Stimulated activated CD8-positive, alpha-beta memory T cell treated with anti-CD3 and anti-CD28 coated beads, Interleukin-4, amount 100 ng/mL, for 24 hours (primary cell): ENCODE data around the gene CBR3.
"Not testable (repeated sequence)": the region's sequence is repeated elsewhere in the genome, so short reads cannot be mapped to it uniquely, and the experiment has no call there.

Experiments used
- DNase-seq: peaks from one replicate; pipeline ENCODE4 v3.0.0-alpha.2; 2020; ENCODE audit warnings: low read depth

CBR3 gene

GRCh38 chr21:36120304-36120888 lies 14.5 kb upstream of the CBR3 start:
- no peak for DNase-seq

DNA sequence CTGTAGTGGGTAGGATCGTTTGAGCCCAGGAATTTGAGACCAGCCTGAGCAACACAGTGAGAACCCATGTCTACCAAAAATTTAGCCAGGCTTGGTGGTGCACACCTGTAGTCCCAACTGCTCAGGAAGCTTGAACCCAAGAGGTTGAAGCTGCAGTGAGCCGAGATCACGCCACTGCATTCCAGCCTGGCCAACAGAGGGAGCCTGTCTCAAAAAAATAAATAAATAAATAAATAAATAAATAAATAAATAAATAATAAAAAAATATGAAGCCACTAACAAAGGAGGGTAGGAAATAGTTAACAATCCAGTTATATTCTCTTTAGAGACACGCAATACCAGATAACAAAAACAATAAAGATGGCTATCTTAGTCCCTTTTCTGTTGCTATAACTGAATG lies 11.9 kb upstream of the CBR3 start:
- no peak for DNase-seq

- no peak for DNase-seq
Observed at GRCh38 chr21:36124395-36124794, 10.5 kb upstream of the CBR3 start.

GRCh38 chr21:36125512-36126207 lies 9.2 kb upstream of the CBR3 start:
- peak; percentile 43 for DNase-seq

DNA sequence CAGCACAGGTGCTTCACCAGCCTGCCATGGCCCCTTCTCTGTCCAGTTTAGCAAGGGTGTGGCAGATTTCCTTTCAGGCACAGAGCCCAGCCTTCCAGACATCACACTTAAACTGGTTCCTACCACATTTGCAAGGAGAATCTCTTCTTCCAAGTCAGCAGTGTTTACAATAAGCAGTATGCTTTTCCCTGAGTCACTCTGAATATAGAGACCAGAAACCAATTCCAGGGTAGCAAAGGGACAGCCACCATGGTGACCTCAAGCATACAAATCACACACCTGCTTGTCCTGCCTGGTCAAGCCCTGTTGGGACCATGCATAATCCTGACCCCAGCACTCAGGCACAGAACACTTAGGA lies 8.7 kb upstream of the CBR3 start:
- no peak for DNase-seq

- DNase-seq, result no peak
Observed at GRCh38 chr21:36126621-36127110, 8.2 kb upstream of the CBR3 start.

DNA sequence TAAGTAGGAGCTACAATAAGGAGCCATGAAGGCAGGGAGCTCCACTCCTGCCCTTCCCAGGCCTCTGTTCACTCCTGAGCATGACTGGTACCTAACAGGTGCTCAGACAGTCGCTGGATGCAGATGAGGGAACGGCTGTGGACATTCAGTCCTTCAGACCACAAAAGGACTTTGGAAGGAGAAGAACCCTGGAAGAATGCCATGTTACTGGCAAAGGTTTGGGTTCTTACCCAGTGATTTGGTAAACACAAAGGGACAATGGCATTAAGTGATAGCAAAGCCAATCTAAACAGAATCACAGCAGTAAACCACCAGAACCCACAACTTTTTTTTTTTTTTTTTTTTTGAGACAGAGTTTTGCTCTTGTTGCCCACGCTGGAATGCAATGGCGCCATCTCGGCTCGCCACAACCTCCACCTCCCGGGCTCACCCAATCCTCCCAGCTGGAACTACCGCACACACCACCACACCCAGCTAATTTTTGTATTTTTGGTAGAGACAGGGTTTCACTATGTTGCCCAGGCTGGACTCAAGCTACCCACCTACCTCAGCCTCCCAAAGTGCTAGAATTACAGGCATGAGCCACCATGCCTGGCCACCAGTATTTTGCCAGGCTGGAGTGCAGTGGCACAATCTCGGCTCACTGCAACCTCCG lies 7.5 kb upstream of the CBR3 start:
- no peak for DNase-seq

DNA sequence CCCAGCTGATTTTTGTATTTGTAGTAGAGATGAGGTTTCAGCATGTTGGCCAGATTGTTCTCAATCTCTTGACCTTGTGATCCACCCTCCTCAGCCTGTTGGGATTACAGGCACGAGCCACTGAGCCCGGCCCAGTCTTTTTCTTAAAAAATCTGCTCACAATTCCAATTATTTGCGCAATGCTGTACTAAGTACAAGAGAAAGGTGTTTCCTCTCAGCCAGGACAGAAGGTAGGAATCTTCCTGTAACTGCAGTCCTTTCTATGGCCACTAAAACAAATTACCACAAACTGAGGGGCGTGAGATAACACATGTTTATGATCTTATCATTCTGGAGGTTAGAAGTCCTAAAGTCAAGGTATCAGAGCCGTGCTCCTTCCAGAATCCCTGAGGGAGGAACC lies 6.9 kb upstream of the CBR3 start:
- DNase-seq, result no peak

DNA sequence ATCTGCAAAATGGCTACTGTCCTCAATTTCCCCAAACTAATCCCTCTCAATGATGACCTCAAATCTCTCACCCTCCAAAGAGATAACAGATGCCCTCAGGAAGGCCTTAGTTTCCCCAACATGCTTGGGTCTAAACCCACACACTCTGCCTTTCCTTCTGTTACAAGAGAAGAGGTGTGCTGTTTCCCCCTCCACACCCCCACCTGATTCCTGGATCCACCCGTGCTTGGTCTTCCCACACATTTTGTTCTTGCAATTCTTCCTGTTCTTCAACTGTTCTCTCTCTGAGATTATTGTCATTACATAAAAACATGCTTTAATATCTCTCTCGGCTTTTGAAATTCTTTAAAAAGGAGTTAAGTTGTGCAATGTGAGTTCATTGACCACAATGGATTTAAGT lies 5.7 kb upstream of the CBR3 start:
- no peak for DNase-seq

DNA sequence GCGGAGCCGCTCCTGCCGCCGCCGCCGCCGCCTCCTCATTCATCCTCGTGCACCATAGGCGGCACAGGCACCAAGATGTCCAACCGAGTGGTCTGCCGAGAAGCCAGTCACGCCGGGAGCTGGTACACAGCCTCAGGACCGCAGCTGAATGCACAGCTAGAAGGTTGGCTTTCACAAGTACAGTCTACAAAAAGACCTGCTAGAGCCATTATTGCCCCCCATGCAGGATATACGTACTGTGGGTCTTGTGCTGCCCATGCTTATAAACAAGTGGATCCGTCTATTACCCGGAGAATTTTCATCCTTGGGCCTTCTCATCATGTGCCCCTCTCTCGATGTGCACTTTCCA lies 4.5 kb upstream of the CBR3 start:
- DNase-seq, result not testable (repeated sequence)

- not testable (repeated sequence) for DNase-seq
Observed at GRCh38 chr21:36130839-36131238, 4.0 kb upstream of the CBR3 start.

DNA sequence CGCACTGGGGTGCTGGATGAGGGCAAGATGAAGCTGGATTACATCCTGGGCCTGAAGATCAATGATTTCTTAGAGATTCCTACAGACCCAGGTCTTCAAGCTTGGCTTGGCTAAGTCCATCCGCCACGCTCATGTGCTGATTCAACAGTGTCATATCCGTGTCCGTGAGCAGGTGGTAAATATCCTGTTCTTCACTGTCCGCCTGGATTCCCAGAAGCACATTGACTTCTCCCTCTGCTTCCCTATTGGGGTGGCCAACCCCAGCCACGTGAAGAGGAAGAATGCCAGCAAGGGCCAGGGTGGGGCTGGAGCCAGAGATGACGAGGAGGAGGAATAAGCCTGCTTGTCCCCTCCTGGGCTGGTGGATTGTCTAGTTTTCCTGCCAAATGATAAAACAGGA lies 2.2 kb upstream of the CBR3 start:
- DNase-seq, result no peak

DNA sequence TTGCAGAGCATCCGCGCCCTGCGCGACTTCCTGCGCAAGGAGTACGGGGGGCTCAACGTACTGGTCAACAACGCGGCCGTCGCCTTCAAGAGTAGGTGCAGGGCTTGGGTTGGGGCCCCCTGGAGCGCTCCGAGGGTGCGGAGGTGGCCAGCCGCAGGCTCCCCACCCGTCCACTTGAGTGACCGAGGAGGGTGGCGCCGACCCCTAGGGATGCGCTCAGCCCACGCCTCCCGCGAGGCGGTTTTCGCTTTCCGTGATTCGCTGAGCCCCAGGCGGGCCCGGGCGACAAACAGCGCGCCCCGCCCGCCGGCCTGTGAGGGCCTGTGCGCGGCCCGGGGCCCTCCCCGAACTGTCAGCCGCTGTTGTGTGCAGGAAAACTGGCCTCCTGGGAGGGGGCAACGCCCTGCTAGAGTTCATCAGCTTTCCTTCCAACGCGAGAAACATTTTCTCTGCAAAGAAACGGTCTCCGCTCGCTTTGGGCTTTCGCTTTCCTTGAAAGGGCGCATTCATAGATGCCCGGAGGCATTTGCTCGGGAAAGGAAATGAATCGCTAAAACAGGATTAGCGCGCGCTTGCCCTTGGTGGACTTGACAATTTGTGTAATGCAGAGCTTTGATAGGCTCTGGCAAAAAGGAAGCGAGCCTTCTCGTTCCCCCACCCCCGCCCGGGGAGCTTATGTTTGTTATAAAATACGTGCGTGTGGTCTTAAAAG lies 668 bp downstream of the CBR3 start:
- DNase-seq, result peak; percentile 38

- DNase-seq, result not testable (repeated sequence)
Observed at GRCh38 chr21:36139791-36140190, 4.9 kb downstream of the CBR3 start.

- peak; percentile 52 for DNase-seq
Observed at GRCh38 chr21:36141513-36141925, 6.6 kb downstream of the CBR3 start.

GRCh38 chr21:36144233-36144632 lies 9.4 kb downstream of the CBR3 start:
- not testable (repeated sequence) for DNase-seq

- no peak for DNase-seq
Observed at GRCh38 chr21:36145259-36145658, 10.4 kb downstream of the CBR3 start.

- DNase-seq, result no peak
Observed at GRCh38 chr21:36147911-36148310, 13.0 kb downstream of the CBR3 start.

DNA sequence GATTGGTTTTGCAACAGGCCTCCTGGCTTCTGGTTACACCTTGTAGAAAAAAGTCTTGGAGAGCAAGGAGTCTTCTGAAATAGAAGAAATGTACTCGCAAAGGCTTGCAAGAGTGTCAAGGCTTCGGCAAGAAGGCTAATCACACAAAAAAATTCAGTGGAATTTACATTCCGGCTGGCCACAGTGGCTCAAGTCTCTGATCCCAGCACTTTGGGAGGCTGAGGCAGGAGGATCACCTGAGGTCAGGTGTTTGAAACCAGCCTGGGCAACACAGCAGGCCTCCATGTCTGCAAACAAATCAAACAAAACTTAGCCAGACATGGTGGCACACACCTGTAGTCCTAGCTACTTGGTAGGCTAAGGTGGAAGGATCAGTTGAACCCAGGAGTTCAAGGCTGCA lies 14.0 kb downstream of the CBR3 start:
- no peak for DNase-seq

- DNase-seq, result no peak
Observed at GRCh38 chr21:36149788-36150711, 15.2 kb downstream of the CBR3 start.

- no peak for DNase-seq
Observed at GRCh38 chr21:36155603-36156338, 20.9 kb downstream of the CBR3 start.
